B cell (primary cell): ENCODE measurements around the gene GLIS2.

ENCODE experiments used
- EZH2 ChIP-seq: IDR thresholded peaks from 2 replicates; pipeline ENCODE4 v1.6.1; 2012; ENCODE audit warnings: borderline replicate concordance, low read depth, mild to moderate bottlenecking, moderate library complexity, low read length; ENCODE audit not compliant: insufficient read depth, poor library complexity, severe bottlenecking
- TF ChIP-seq, protein P1 (sequence below): fragments of 200-600 bp; IDR thresholded peaks from one replicate; pipeline ENCODE4 v1.8.0; 2022; ENCODE audit warnings: antibody characterized with exemption, mild to moderate bottlenecking

DNA sequence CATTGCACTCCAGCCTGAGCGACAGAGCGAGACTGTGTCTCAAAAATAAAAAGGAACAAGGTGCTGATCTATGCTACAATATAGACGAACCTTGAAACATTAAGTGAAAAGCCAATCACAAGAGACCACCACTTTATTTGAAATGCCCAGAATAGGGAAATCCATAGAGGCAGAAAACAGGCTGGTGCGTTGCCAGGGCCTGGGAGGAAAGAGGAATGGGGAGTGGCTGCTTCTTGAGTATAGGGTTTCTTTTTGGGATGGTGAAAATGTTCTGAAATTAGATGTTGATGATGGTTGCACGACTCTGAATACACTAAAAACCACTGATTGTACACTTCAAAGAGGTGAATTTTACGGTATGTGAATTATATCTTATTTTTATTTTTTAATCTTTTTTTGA, 20.3 kb upstream of the GLIS2 start:
- TF ChIP-seq, protein P1, sequence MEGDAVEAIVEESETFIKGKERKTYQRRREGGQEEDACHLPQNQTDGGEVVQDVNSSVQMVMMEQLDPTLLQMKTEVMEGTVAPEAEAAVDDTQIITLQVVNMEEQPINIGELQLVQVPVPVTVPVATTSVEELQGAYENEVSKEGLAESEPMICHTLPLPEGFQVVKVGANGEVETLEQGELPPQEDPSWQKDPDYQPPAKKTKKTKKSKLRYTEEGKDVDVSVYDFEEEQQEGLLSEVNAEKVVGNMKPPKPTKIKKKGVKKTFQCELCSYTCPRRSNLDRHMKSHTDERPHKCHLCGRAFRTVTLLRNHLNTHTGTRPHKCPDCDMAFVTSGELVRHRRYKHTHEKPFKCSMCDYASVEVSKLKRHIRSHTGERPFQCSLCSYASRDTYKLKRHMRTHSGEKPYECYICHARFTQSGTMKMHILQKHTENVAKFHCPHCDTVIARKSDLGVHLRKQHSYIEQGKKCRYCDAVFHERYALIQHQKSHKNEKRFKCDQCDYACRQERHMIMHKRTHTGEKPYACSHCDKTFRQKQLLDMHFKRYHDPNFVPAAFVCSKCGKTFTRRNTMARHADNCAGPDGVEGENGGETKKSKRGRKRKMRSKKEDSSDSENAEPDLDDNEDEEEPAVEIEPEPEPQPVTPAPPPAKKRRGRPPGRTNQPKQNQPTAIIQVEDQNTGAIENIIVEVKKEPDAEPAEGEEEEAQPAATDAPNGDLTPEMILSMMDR: no peak
- no peak for TF ChIP-seq EZH2
